Right lung (tissue), 10 donors: ENCODE results near the gene COPRS. TPM values are rescaled to one million over a fixed set of nuclear protein-coding genes. Genes with fewer than 3 reads are reported as not detected.

Source experiments
- DNase-seq, 2 donors: peaks; one replicate each; pipeline ENCODE4 v3.0.0-alpha.2; 2013
- long read RNA-seq, 8 donors: transcript quantifications; one replicate each; lab custom pipeline, GENCODE V29; 2026
- polyA plus RNA-seq, 5 donors: library from polyadenylated mRNA; unstranded; fragments of 120-200 nt; gene quantifications; one replicate each; pipeline versions ENCODE4 v1.2.1 to v1.2.3, GENCODE V29; 2013; ENCODE audit warnings: inconsistent platforms in 1 of 5, low replicate concordance in 1 of 5; ENCODE audit not compliant: insufficient read length in 5 of 5, insufficient read depth in 1 of 5

The COPRS gene, protein sequence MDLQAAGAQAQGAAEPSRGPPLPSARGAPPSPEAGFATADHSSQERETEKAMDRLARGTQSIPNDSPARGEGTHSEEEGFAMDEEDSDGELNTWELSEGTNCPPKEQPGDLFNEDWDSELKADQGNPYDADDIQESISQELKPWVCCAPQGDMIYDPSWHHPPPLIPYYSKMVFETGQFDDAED
- 10 to 100 TPM; 33.8 to 44.9 (median 38.3) TPM for polyA plus RNA-seq
- long read RNA-seq, donor 1, transcript COPRS-201 (4 exons, 968 nt): major isoform, 25 of 45 reads
- long read RNA-seq, donor 1, partial matches to known transcripts: 19 of 45 reads
- long read RNA-seq, donor 1, other reads (novel, unspliced or antisense): 0 of 45 reads
- long read RNA-seq, donor 2, transcript COPRS-201 (4 exons, 968 nt): major isoform, 26 of 32 reads
- long read RNA-seq, donor 2, partial matches to known transcripts: 5 of 32 reads
- long read RNA-seq, donor 2, other reads (novel, unspliced or antisense): 0 of 32 reads
- long read RNA-seq, donor 3, transcript COPRS-201 (4 exons, 968 nt): major isoform, 29 of 53 reads
- long read RNA-seq, donor 3, partial matches to known transcripts: 24 of 53 reads
- long read RNA-seq, donor 3, other reads (novel, unspliced or antisense): 0 of 53 reads
- long read RNA-seq, donor 4, transcript COPRS-201 (4 exons, 968 nt): major isoform, 16 of 24 reads
- long read RNA-seq, donor 4, partial matches to known transcripts: 8 of 24 reads
- long read RNA-seq, donor 4, other reads (novel, unspliced or antisense): 0 of 24 reads
- long read RNA-seq, donor 5, transcript COPRS-201 (4 exons, 968 nt): major isoform, 37 of 59 reads
- long read RNA-seq, donor 5, partial matches to known transcripts: 15 of 59 reads
- long read RNA-seq, donor 5, other reads (novel, unspliced or antisense): 5 of 59 reads
- long read RNA-seq, donor 6, transcript COPRS-201 (4 exons, 968 nt): major isoform, 21 of 35 reads
- long read RNA-seq, donor 6, partial matches to known transcripts: 13 of 35 reads
- long read RNA-seq, donor 6, other reads (novel, unspliced or antisense): 0 of 35 reads
- long read RNA-seq, donor 7, transcript COPRS-201 (4 exons, 968 nt): major isoform, 19 of 19 reads
- long read RNA-seq, donor 7, partial matches to known transcripts: 0 of 19 reads
- long read RNA-seq, donor 7, other reads (novel, unspliced or antisense): 0 of 19 reads
- long read RNA-seq, donor 8, transcript COPRS-201 (4 exons, 968 nt): major isoform, 11 of 23 reads
- long read RNA-seq, donor 8, partial matches to known transcripts: 12 of 23 reads
- long read RNA-seq, donor 8, other reads (novel, unspliced or antisense): 0 of 23 reads

DNA sequence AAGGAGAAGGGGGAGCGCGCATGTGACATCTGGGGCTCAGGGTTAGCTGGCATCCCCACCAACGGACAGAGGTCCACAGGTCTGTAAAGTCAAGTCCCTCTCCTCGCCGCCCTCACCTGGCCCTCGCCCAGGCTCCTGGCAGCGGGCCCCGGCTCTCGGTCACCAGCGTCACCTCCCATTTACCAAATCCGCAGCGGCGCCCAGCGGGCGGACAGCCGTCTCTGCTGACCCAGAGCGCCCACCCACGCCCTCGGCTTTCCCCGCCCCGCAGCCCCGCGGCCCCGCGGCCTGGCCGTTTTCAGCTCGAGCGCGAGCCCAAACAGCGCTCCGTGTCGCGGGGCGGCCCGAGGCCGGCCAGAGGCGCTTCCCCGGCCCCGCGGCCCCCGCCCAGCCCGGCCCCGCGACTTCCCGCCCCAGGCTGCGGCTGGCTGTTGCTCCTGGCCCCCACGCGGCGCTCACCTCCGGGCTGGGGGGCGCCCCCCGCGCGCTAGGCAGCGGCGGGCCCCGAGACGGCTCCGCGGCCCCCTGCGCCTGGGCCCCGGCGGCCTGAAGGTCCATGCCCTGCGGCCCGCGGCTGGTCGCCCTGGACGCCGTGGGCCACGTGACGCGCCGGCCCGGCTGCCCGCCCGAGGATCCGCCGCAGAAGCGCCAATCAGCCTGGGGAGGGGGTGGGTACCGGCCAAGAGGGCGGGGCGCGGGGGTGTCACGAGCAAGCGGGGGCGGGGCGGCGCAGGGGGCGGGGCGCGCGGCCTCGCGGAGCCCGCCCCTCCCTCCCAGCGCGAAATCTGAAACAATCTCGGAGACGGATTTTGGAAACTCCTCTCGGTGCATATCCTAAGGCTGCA is at the start of gene COPRS:
COPRS (minus strand) TSS at position 603 of the 845 bp plus-strand sequence; CDS start at position 558, 45 bp downstream.
- DNase-seq: peak; percentile 73 to 79

DNA sequence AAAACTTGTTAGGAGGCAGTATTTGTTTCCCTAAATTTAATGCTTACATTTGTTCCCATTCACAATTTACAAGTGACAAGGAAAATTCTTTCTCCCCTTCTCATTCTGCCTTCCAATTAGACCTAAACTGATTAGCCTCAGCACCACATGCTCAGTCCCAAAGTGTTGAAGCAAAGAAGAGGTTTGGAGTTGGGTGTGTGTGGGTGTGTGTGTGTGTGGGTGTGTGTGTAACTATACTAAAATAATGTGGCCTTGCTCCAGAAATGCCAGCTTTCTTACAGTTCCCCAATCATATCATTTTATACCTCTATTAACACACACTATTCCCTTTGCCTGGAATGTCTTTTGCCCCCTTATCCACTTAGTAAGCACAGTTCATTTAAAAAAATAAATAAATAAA is 49.3 kb upstream of the COPRS start:
- no peak for DNase-seq

DNA sequence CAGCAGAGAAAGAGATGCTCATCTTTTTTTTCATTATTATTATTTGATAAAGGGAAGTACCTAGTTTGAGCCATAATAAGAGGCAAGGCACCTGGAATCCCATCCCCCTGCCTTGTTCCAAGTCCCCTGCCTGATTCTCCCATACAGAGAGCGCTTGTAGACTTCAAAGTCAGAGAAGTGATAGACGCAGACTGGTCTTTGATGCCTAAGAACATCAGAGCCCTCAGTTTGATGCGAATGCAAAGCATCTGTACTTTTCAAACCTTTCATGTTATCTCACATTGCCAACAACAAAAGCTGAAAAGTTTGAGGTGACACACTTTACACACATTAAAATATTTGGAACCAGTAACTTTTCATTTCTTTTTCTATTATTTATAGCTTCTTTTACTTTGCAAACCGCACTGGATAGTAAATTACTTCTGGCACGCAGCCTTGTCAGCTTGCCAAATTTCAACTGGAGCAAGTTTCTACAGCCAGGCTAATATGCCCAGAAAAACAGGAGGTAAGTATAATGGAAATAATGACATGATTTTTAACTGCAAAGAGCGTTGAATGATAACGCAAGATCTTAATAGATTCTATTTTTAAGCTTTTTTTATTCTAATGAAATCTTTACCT is 48.4 kb upstream of the COPRS start:
- DNase-seq: peak; percentile 62 to 66

DNA sequence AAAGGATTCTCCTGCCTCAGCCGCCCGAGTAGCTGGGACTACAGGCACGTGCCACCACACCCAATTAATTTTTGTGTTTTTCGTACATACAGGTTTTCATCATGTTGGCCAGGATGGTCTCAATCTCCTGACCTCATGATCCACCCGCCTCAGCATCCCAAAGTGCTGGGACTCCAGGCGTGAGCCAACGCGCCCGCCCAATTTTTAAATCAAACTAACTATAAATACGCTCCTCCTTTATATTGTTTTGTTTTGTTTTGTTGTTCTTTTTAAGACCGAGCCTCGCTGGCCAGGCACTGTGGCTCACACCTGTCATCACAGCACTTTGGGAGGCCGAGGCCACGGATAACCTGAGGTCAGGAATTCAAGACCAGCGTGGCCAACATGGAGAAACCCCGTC is 44.4 kb upstream of the COPRS start:
- no peak for DNase-seq

DNA sequence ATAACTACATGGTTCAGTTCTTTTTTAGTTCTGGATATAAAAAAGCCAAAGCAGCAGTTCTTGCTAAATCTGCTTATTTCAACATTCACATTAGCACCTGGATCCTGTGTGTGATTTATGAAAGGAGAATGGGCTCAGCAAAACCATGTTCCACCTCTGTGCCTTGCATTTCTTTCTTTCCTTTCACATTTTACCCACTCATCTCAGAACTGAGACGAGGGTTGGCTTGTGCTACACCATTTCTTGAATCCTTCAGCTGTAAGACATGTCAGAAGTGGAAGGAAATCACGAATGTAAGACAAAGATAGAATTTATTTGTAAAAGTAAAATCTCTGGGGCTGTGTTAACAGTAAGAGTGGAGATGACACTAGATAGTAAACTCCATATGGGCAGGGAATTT is 43.6 kb upstream of the COPRS start:
- no peak for DNase-seq

DNA sequence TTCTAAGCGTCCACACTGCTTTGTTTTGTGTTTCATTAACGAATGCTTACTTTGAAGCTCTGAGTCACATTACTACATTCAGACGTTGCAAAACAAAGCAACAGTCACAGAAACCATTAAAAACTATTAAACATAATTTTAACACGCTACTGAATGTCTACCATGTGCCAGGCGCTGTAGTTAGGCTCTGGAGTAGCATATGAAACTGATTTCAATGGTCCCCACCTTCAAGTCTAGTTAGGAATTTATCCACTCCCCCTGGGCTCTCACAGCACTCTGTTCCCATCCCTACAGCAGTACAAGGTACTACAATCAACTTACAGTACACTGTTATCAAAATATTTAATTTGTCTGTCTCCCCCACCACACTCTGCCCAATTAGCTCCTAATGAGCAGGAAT is 41.8 kb upstream of the COPRS start:
- no peak for DNase-seq

DNA sequence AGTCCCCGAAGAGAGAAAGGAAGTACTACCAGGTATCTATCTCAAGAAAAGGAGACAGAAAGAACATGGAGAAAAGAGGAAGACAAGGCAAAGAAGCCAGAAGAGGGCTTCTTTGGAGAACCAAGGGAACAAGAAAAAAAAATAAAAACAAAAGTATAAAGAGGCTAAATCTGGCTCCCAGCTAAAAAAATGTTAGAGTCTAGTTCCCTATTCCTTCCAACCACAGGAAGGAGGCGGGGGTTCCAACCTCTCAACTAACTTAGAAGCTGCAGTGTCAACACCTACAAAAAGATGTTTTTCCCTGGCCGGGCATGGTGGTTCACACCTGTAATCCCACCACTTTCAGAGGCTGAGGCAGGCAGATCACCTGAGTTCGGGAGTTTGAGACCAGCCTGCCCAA is 29.1 kb upstream of the COPRS start:
- no peak for DNase-seq

DNA sequence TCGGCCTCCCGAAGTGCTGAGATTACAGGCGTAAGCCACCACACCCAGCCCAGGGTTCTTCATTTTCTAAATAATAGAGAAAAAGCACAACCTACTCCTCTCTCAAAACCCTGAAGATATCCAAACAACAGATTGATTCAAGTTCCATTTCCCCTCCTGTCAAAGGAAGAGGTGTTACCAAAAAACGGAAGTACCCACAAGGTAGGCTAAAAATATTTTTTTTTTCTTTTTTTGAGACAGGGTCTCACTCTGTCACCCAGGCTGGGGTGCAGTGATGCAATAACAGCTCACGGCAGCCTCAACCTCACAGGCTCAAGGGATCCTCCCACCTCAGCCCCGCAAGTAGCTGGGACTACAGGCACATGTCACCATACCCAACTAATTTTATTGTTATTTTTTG is 23.5 kb upstream of the COPRS start:
- DNase-seq: no peak

DNA sequence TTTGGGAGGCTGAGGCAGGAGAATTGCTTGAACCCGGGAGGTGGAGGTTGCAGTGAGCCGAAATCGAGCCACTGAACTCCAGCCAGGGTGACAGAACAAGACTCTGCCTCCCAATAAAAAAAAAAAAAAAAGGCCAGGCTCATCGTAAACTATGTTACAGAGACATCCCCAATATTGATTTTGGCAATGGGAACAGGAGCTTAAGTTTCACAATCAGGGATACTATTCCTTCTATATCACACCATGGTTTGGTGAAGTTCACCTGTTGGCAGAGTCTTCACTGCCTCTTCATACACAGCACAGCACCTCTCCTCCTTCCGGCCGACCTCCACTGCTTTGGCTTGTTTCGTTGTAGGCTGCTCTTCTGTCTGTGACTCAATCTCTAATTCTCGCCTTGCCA is 21.3 kb upstream of the COPRS start:
- DNase-seq: no peak

DNA sequence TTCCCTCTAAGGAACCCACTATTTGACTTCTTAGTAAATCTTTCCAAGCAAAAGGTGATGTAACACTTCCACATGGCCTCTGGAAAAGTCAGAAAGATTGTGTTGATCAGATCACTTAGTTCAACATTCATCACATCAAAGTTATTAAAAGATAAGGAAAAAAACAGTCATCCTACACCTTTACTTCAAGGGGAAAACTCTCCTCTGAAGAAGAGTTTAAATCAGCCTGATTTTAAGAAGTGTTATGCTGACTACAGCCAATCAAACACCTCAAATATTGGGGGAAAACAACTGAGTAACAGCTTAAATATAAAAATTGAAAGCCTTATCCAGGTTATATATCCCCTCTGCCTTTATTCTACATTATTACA is 19.6 kb upstream of the COPRS start:
- DNase-seq: no peak

DNA sequence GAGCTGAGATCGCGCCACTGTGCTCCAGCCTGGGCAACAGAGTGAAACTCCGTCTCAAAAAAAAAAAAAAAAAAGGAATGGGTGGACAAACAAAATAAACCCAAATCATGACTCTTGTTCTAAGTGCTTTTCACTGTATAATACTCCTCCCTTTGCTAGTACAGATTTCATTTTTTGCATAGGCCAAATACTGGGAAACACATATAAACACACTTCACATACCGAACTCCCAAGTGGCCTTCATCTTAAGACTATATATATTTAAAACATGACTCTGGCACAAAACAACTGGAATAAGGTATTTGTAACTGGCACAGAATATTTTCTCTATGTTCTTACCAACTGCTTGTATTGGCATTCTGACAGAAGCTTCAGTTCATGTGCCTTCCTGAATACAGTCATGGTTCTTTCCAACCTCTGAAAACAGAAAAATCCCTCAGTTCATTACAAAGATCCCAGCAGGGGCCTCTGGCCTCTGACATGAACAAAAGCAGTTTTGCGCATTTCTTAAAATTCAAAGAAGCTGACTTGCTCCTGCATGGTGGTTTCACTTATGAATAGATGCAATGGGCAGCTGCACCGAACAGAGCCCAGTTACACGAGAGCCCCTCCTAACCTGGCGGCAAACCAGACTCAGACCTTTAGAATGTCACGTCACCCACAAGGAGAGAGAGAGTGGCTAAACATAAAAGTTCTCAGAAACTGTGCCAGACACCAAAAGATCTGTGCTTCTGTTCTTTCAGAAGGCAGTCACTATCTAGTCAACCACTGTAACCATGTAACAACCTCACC is 19.1 kb upstream of the COPRS start:
- no peak for DNase-seq

DNA sequence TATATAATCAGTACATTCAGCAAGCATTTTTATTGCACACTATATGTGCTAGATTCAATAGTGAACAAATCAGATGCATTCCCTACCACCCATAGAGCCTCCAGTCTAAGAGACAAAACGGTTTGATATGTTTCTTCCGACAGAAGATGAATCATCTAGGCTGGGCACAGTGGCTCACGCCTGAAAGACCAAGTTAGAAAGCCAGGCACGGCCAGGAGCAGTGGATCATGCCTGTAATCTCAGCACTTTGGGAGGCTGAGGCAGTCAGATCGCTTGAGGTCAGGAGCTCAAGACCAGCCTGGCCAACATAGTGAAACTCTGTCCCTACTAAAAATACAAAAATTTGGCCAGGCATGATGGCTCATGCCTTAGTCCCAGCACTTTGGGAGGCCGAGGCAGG is 18.3 kb upstream of the COPRS start:
- DNase-seq: no peak

DNA sequence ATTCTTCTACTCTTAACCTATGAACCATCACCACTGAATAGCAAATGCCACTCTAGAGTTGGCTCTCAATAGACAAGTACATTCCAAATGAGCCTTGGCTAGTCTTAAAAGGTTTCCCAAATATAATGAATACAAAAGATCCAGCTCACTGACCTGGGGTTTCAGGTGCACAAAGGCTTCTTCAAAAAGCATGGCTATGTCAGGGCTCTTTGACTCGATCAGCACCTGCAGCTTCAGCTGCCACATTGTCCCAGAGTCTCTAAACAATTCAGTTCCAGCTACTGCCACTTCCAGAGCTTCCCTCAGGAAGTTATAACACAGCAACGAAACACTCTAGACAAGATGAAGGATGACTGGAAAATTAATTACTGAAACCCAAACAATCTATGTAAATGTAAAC is 16.0 kb upstream of the COPRS start:
- no peak for DNase-seq

DNA sequence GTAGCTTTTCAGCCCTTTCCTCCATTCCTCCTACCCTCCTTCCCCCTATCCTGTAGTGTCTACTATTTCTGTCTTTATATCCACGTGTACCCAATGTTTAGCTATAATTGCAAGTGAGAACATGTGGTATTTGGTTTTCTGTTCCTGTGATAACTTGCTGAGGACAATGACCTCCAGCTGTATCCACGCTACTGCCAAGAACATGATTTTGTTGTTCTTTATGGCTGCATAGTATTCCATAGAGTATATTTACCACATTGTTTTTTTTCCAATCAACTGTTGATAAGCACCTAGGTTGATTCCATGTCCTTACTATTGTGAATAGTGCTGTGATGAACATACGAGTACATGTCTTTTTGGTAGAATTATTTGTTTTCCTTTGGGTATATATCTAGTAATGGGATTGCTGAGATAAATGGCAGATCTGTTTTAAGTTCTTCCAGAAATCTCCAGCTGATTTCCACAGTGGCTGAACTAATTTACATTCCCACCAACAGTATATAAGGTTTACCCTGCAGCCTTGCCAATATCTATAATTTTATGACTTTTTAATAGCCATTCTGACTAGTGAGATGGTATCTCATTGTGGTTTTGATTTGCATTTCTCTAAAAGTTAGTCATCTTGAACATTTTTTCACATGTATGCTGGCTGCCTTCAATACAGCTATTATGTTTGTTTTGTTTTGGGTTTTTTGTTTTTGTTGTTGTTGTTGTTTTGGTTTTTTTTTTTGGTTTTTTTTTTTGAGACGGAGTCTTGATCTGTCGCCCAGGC is 10.9 kb upstream of the COPRS start:
- DNase-seq: no peak

DNA sequence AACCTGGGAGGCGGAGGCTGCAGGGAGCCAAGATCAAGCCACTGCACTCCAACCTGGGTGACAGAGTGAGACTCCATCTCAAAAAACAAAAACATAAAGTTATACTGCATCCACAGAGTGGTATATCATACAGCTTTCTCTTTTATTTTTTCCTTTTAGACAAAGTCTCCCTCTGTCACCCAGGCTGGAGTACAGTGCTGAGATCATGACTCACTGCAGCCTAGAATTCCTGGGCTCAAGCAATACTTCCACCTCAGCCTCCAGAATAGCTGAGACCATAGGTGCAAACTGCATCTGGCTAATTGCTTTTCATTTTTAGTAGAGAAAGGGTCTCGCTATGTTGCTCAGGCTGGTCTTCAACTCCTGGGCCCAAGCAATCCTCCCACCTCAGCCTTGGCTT is 10.0 kb upstream of the COPRS start:
- DNase-seq: no peak

DNA sequence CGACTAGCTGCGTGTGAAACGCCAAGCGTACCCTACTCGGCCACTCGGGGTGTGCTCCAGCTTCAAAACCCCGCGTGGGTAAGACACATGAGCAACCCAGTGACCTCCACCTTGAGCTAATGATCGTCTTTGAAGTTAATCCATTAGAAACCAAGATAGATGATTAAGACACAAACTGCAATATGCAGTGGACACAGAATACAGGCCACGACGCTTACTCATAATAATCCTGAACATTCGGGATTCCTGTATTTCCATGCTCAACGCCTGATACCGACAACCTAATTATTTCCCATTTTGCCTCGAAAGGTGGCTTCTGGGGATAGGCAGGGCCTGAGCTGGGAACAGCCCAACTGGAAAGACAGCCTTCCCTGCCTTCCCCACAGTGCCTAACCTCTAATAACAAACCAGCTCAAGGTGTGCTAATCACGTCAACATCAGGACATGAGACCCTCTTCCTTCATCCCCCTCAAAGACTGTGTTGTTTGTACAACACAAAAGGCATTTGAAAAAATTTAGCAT is 504 bp upstream of the COPRS start:
- no peak for DNase-seq

DNA sequence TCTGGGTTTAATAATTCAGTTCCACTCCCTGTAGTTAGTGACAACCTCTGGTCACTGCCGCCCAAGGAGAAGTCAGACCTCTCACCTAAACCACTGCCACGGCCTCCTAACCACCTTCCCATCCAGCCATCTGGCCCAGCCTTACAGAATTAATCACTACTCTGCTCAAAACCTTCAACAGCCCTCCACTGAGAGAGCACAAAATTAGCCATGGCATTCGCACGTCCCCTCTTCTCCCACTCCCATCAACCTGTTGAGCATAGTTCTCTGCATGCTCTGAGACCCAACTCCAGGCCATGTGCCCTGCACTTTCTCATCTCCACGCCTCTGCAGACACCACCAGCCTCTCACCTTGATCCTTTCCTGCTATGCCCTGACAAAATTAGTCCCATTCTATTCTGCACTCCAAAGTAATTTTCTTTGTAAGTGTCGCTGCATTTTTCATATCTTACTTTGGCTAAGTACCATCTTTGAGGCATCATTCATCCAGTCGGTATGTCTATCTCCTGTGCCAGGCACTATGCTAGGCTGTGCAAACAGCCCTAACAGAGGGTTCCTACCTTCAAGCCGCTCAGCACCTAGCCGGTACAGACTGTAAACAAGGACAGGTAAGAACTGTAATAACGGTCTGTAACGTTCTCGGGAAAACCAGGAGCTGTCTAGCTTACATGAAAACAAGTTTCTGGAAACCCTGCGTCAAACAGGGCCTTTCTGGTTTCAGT is 963 bp downstream of the COPRS start:
- no peak for DNase-seq

DNA sequence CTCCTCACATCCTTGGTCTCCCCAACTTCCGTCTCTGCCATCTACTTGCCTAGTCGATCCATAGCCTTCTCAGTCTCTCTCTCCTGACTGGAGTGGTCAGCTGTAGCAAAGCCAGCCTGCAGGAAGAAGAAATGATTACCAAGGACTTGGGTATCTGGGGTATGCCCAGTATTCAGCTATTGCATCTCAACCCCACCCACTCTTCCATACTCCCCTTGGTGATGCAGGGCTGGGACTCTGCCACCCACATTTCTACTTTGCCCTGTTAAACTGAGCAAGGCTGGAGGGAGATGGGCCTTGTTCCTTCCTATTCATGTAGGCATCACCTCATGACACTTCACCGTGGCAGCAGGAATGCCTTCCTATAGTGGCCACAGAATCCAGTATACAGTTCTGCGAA is 2.3 kb downstream of the COPRS start:
- DNase-seq: no peak
